ENCODE results near the gene NKIRAS2. TPM values are rescaled to one million over a fixed set of nuclear protein-coding genes. Genes with fewer than 3 reads are reported as not detected.

Gene NKIRAS2
- total and polyA plus RNA-seq, 4 donors, result 16.4 to 20.7 (median 17.4) TPM

DNA sequence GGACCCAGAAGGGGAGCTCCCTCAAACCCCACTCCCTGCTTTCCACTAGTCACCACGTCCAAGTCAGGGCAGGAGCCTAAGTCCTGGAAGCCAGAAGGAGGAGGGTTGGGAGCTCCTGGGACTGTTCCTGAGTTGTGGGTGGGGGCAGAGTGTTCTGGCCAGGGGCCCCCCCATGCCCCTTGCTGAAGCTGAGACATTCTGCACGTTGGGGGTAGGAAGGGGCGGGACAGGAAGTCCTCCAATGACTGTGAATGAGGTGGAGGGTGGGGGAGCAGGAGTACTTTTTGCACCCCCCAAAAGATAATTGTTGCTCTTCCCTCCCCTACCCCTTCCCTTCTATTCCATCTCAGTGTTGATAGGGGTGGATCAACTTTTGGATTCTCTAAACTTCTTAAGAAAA, 51.9 kb downstream of the NKIRAS2 start:
- no peak for DNase-seq (ENCODE audit: low spot score)
- no peaks in the 10 kb centered on the region for H3K36me3 ChIP-seq (ENCODE audit: control insufficient read depth in 4 of 4, insufficient read depth in 3 of 4, low read depth in 1 of 4, low read length in 3 of 4)
- no peak for TF ChIP-seq SP1 (IDR thresholded peaks at IDR 0.05)
- TF ChIP-seq FOXA1 (IDR thresholded peaks at IDR 0.05), result no peak
- TF ChIP-seq, protein P1, sequence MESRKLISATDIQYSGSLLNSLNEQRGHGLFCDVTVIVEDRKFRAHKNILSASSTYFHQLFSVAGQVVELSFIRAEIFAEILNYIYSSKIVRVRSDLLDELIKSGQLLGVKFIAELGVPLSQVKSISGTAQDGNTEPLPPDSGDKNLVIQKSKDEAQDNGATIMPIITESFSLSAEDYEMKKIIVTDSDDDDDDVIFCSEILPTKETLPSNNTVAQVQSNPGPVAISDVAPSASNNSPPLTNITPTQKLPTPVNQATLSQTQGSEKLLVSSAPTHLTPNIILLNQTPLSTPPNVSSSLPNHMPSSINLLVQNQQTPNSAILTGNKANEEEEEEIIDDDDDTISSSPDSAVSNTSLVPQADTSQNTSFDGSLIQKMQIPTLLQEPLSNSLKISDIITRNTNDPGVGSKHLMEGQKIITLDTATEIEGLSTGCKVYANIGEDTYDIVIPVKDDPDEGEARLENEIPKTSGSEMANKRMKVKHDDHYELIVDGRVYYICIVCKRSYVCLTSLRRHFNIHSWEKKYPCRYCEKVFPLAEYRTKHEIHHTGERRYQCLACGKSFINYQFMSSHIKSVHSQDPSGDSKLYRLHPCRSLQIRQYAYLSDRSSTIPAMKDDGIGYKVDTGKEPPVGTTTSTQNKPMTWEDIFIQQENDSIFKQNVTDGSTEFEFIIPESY (IDR thresholded peaks at IDR 0.05), result no peak
- TF ChIP-seq, protein P2, sequence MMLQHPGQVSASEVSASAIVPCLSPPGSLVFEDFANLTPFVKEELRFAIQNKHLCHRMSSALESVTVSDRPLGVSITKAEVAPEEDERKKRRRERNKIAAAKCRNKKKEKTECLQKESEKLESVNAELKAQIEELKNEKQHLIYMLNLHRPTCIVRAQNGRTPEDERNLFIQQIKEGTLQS (IDR thresholded peaks at IDR 0.05), result no peak
- TF ChIP-seq HNF4A (conservative IDR thresholded peaks at IDR 0.05), result no peak
- no peak for TF ChIP-seq FOXA2 (IDR thresholded peaks at IDR 0.05)
- TF ChIP-seq, protein P3, sequence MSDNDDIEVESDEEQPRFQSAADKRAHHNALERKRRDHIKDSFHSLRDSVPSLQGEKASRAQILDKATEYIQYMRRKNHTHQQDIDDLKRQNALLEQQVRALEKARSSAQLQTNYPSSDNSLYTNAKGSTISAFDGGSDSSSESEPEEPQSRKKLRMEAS (IDR thresholded peaks at IDR 0.05), result no peak
- no peak for TF ChIP-seq NR2F2 (IDR thresholded peaks at IDR 0.05)
- TF ChIP-seq, protein P4, sequence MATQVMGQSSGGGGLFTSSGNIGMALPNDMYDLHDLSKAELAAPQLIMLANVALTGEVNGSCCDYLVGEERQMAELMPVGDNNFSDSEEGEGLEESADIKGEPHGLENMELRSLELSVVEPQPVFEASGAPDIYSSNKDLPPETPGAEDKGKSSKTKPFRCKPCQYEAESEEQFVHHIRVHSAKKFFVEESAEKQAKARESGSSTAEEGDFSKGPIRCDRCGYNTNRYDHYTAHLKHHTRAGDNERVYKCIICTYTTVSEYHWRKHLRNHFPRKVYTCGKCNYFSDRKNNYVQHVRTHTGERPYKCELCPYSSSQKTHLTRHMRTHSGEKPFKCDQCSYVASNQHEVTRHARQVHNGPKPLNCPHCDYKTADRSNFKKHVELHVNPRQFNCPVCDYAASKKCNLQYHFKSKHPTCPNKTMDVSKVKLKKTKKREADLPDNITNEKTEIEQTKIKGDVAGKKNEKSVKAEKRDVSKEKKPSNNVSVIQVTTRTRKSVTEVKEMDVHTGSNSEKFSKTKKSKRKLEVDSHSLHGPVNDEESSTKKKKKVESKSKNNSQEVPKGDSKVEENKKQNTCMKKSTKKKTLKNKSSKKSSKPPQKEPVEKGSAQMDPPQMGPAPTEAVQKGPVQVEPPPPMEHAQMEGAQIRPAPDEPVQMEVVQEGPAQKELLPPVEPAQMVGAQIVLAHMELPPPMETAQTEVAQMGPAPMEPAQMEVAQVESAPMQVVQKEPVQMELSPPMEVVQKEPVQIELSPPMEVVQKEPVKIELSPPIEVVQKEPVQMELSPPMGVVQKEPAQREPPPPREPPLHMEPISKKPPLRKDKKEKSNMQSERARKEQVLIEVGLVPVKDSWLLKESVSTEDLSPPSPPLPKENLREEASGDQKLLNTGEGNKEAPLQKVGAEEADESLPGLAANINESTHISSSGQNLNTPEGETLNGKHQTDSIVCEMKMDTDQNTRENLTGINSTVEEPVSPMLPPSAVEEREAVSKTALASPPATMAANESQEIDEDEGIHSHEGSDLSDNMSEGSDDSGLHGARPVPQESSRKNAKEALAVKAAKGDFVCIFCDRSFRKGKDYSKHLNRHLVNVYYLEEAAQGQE (IDR thresholded peaks at IDR 0.05), result no peak
- TF ChIP-seq TAF1 (conservative IDR thresholded peaks at IDR 0.05), result no peak
- TF ChIP-seq GABPA (IDR thresholded peaks at IDR 0.05 in 1 of 2, conservative IDR thresholded peaks at IDR 0.05 in 1 of 2), result no peak
- no peak for TF ChIP-seq YY1 (IDR thresholded peaks at IDR 0.05)
- TF ChIP-seq, protein P5, sequence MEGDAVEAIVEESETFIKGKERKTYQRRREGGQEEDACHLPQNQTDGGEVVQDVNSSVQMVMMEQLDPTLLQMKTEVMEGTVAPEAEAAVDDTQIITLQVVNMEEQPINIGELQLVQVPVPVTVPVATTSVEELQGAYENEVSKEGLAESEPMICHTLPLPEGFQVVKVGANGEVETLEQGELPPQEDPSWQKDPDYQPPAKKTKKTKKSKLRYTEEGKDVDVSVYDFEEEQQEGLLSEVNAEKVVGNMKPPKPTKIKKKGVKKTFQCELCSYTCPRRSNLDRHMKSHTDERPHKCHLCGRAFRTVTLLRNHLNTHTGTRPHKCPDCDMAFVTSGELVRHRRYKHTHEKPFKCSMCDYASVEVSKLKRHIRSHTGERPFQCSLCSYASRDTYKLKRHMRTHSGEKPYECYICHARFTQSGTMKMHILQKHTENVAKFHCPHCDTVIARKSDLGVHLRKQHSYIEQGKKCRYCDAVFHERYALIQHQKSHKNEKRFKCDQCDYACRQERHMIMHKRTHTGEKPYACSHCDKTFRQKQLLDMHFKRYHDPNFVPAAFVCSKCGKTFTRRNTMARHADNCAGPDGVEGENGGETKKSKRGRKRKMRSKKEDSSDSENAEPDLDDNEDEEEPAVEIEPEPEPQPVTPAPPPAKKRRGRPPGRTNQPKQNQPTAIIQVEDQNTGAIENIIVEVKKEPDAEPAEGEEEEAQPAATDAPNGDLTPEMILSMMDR (IDR thresholded peaks at IDR 0.05; ENCODE audit: low read depth, low read length, missing input control), result no peak
- TF ChIP-seq EGR1 (IDR thresholded peaks at IDR 0.05; ENCODE audit: low read depth in 2 of 2), result no peak
- TF ChIP-seq RAD21 (IDR thresholded peaks at IDR 0.05), result no peak
- no peak for TF ChIP-seq HNF4G (IDR thresholded peaks at IDR 0.05)
- no peak for TF ChIP-seq RXRA (IDR thresholded peaks at IDR 0.05)
- no peak for TF ChIP-seq JUND (IDR thresholded peaks at IDR 0.05)
- H3K4me3 ChIP-seq (ENCODE audit: low read depth in 1 of 3, low read length in 3 of 3), result peak overlapping the region in 1 of 3 donors; percentile 47
- H3K27me3 ChIP-seq (ENCODE audit: control insufficient read depth in 4 of 4, insufficient read depth in 4 of 4, low read length in 3 of 4), result no peaks in the 10 kb centered on the region
- no peak overlapping the region for H3K9ac ChIP-seq (ENCODE audit: low read depth in 1 of 2, low read length in 2 of 2)
- H3K4me1 ChIP-seq (ENCODE audit: control insufficient read depth in 4 of 4, insufficient read depth in 4 of 4, low read length in 3 of 4), result peaks cover 3 to 8% (median 6%) of the 10 kb centered on the region in 4 donors
- WGBS, result 34% methylated on average over 3 of the region's 3 CpGs
- no peaks in the 10 kb centered on the region for H3K9me3 ChIP-seq (ENCODE audit: control insufficient read depth in 4 of 4, low read length in 3 of 4)
- H3K27ac ChIP-seq (ENCODE audit: low read depth in 1 of 2, low read length in 2 of 2), result no peak overlapping the region
